ENCODE measurements around the gene LY6G5C.

DNA sequence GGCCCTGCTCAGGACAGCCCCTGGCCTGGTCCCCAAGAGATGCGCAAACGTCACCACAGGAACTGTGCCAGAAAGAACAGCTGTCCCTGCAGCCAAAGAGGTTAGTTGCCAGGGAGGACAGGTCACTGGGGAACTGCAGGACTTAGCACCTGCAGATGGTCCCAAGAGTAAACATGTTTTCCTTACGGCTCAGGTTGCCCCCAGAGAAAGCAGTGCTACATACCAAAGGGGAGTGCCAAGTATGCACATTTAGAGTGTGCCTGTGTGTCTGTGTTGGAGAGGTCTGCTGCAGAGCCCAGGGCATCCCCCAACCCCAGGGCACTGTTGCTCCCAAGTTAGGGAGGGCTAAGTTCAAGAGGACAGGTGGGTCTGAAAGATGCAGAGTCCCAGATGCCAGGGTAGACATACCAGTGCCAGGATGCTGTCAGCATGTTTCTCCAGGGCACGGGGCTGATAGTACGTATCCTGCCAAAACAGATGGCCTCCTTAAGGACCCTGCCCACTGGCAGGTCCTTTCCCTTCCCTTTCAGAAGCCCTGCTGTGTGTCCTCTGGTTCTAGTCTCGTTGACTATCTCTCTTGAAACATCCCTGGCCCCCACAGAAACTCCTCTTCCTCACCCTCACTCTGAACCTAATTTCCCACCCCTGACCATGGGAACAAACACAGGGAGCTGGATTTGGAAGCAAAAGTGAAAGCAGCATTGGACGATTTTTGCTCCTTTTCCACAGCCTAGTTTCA is 21.0 kb upstream of the LY6G5C start:
- TF ChIP-seq CTCF (IDR thresholded peaks at IDR 0.05) (no peak), POLR2A (IDR thresholded peaks at IDR 0.05) (no peak)

Data from thyroid gland (tissue), 4 donors.